ENCODE measurements around the gene FAM131C. TPM values are rescaled to one million over a fixed set of nuclear protein-coding genes. Genes with fewer than 3 reads are reported as not detected.

FAM131C gene
- total RNA-seq, 1 donor from 2014 or later: 1.1 TPM

DNA sequence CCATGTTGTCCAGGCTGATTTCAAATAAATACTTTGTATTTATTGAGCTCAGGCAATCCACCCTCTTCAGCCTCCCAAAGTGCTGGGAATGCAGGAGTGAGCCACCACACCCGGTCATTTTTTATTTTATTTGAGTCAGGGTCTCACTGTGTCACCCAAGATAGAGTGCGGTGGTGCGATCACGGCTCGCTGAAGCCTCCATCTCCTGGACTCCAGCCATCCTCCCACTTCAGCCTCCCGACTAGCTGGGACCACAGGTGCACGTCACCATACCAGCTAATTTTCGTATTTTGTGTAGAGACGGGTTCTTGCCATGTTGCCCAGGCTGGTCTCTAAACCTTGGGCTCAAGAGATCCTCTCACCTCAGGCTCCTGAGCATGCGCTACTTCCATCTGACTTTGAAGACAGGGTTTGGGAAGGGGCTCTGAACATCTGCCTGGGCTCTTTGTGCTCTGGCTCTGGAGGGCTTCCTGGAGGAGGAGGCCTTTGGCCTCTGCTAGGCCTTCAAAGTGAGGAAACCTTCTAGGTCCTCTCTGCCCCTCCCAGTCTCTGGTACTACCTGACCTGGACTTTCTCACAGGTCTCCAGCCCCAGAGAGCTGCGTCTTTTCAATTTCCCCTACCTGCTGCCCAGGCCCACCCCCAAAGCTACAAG is 61.4 kb downstream of the FAM131C start:
- DNase-seq: no peak
- Mint-ChIP-seq H3K27me3 (ENCODE audit: unreplicated experiment) (peaks cover 5% of the 10 kb centered on the region), H3K4me3 (ENCODE audit: unreplicated experiment) (no peak overlapping the region), H3K9me3 (ENCODE audit: unreplicated experiment) (peaks cover 5% of the 10 kb centered on the region), H3K4me1 (ENCODE audit: low read depth, unreplicated experiment) (peaks cover 1% of the 10 kb centered on the region), H3K36me3 (ENCODE audit: unreplicated experiment) (no peaks in the 10 kb centered on the region), H3K27ac (ENCODE audit: unreplicated experiment) (no peak overlapping the region)
- TF ChIP-seq, protein P1, sequence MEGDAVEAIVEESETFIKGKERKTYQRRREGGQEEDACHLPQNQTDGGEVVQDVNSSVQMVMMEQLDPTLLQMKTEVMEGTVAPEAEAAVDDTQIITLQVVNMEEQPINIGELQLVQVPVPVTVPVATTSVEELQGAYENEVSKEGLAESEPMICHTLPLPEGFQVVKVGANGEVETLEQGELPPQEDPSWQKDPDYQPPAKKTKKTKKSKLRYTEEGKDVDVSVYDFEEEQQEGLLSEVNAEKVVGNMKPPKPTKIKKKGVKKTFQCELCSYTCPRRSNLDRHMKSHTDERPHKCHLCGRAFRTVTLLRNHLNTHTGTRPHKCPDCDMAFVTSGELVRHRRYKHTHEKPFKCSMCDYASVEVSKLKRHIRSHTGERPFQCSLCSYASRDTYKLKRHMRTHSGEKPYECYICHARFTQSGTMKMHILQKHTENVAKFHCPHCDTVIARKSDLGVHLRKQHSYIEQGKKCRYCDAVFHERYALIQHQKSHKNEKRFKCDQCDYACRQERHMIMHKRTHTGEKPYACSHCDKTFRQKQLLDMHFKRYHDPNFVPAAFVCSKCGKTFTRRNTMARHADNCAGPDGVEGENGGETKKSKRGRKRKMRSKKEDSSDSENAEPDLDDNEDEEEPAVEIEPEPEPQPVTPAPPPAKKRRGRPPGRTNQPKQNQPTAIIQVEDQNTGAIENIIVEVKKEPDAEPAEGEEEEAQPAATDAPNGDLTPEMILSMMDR (IDR thresholded peaks at IDR 0.05; ENCODE audit: partially characterized antibody, unreplicated experiment): no peak

DNA sequence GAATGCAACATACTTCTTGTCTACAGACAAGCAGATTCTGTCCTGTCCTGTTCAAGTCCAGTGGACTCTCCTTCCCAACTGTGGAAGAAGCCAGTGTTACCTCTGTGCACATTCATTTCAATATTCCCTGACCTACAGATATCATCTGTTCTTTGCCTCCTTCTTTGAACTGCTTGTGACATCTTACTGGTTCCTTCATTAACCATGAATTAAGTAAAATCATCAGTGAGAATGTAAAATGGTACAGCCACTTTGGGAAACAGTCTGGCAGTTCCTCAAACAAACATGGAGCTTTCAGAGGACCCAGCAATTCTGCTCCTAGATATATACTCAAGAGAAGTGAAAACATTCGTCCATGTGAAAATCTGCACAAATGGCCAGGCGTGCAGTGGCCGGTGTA is 62.6 kb downstream of the FAM131C start:
- peaks cover 5% of the 10 kb centered on the region for H3K9me3 Mint-ChIP-seq (ENCODE audit: unreplicated experiment)
- TF ChIP-seq, protein P1 (IDR thresholded peaks at IDR 0.05; ENCODE audit: partially characterized antibody, unreplicated experiment): no peak
- H3K27me3 Mint-ChIP-seq (ENCODE audit: unreplicated experiment): peaks cover 3% of the 10 kb centered on the region
- H3K36me3 Mint-ChIP-seq (ENCODE audit: unreplicated experiment): no peaks in the 10 kb centered on the region
- H3K27ac Mint-ChIP-seq (ENCODE audit: unreplicated experiment): no peak overlapping the region
- no peak for DNase-seq
- peaks cover 1% of the 10 kb centered on the region for H3K4me1 Mint-ChIP-seq (ENCODE audit: low read depth, unreplicated experiment)
- no peak overlapping the region for H3K4me3 Mint-ChIP-seq (ENCODE audit: unreplicated experiment)

DNA sequence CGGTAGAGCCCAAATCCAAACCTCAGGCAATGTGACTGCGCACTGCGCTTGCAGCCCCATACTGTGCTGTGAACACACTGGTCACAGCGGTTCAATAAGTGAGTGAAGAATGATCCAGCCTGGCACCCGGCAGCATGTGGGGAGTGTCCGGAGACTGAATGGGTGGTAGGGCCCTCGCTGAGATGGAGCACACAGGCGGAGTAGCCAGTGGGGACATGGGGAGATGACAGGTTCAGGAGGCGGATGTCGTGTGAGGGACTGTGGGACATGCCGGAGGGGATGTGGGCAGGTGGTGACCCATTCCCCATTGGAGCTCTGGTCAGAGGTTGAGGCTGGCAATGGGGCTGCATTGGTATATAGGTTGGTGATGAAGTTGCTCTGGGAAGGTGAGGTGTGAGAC is 63.8 kb downstream of the FAM131C start:
- no peak for DNase-seq
- H3K4me3 Mint-ChIP-seq (ENCODE audit: unreplicated experiment): no peak overlapping the region
- H3K9me3 Mint-ChIP-seq (ENCODE audit: unreplicated experiment): peaks cover 3% of the 10 kb centered on the region
- H3K27me3 Mint-ChIP-seq (ENCODE audit: unreplicated experiment): peaks cover 4% of the 10 kb centered on the region
- peaks cover 1% of the 10 kb centered on the region for H3K4me1 Mint-ChIP-seq (ENCODE audit: low read depth, unreplicated experiment)
- no peak overlapping the region for H3K27ac Mint-ChIP-seq (ENCODE audit: unreplicated experiment)
- H3K36me3 Mint-ChIP-seq (ENCODE audit: unreplicated experiment): no peaks in the 10 kb centered on the region
- TF ChIP-seq, protein P1 (IDR thresholded peaks at IDR 0.05; ENCODE audit: partially characterized antibody, unreplicated experiment): no peak

DNA sequence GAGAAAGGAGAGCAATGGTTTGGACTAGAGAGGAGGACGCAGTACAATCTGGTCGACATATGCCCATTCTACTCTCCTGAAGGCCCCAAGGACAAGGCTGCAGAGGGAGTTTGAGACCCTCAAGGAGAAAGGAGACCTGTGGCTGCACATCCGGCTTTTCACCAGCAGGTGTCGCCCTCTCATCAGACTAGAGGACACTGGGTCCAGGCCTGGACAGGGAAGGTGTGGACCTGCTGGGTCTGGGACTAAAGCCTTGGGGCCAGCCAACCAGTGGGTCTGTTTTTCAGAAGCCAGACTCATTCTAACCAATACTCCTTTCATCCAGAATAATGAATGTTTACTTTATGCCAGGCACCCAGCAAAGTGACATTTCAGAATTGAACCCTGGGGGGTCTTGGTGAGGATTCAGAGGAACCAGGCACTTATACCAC is 64.4 kb downstream of the FAM131C start:
- no peak overlapping the region for H3K4me3 Mint-ChIP-seq (ENCODE audit: unreplicated experiment)
- H3K36me3 Mint-ChIP-seq (ENCODE audit: unreplicated experiment): no peaks in the 10 kb centered on the region
- TF ChIP-seq, protein P1 (IDR thresholded peaks at IDR 0.05; ENCODE audit: partially characterized antibody, unreplicated experiment): peak; percentile 98
- no peak overlapping the region for H3K27ac Mint-ChIP-seq (ENCODE audit: unreplicated experiment)
- DNase-seq: peak; percentile 93
- H3K27me3 Mint-ChIP-seq (ENCODE audit: unreplicated experiment): peaks cover 5% of the 10 kb centered on the region
- no peaks in the 10 kb centered on the region for H3K4me1 Mint-ChIP-seq (ENCODE audit: low read depth, unreplicated experiment)
- H3K9me3 Mint-ChIP-seq (ENCODE audit: unreplicated experiment): peaks cover 3% of the 10 kb centered on the region

Other genes starting within 250 kb of the FAM131C start
- gene SPEN, start 225.9 kb downstream of the FAM131C start, total RNA-seq (ENCODE audit: unreplicated experiment): 52.4 TPM
- 86.9 TPM for gene ZBTB17, start 97.5 kb downstream of the FAM131C start, total RNA-seq (ENCODE audit: unreplicated experiment)
- gene SRARP, start 69.4 kb downstream of the FAM131C start, total RNA-seq (ENCODE audit: unreplicated experiment): not detected
- gene HSPB7, start 55.6 kb downstream of the FAM131C start, total RNA-seq (ENCODE audit: unreplicated experiment): not detected
- gene CLCNKA, start 51.6 kb downstream of the FAM131C start, total RNA-seq (ENCODE audit: unreplicated experiment): 0.34 TPM
- not detected for gene CLCNKB, start 29.9 kb downstream of the FAM131C start, total RNA-seq (ENCODE audit: unreplicated experiment)
- 0.29 TPM for gene EPHA2, start 82.4 kb upstream of the FAM131C start, total RNA-seq (ENCODE audit: unreplicated experiment)
- gene ARHGEF19, start 139.0 kb upstream of the FAM131C start, total RNA-seq (ENCODE audit: unreplicated experiment): 3.4 TPM
- gene CPLANE2, start 163.5 kb upstream of the FAM131C start, total RNA-seq (ENCODE audit: unreplicated experiment): 3.5 TPM